Dedifferentiated amniotic fluid mesenchymal stem cell (primary cell): ENCODE data around the gene TMEM53.

Experiments
- DNase-seq: peaks from one replicate; pipeline ENCODE4 v3.0.0-alpha.2; 2016; ENCODE audit errors: extremely low spot score

The TMEM53 gene

GRCh38 chr1:44698138-44698537 lies 23.9 kb upstream of the TMEM53 start:
- DNase-seq: no peak

GRCh38 chr1:44696789-44697345 lies 22.6 kb upstream of the TMEM53 start:
- no peak for DNase-seq

GRCh38 chr1:44696101-44696500 lies 21.8 kb upstream of the TMEM53 start:
- no peak for DNase-seq

- DNase-seq: no peak
Observed at GRCh38 chr1:44695671-44696070, 21.4 kb upstream of the TMEM53 start.

GRCh38 chr1:44694863-44695478 lies 20.7 kb upstream of the TMEM53 start:
- DNase-seq: no peak

- no peak for DNase-seq
Observed at GRCh38 chr1:44693900-44694299, 19.6 kb upstream of the TMEM53 start.

GRCh38 chr1:44693159-44693558 lies 18.9 kb upstream of the TMEM53 start:
- no peak for DNase-seq

- no peak for DNase-seq
Observed at GRCh38 chr1:44689447-44689765, 15.1 kb upstream of the TMEM53 start.

- no peak for DNase-seq
Observed at GRCh38 chr1:44688760-44689446, 14.6 kb upstream of the TMEM53 start.

- DNase-seq: no peak
Observed at GRCh38 chr1:44685881-44686280, 11.6 kb upstream of the TMEM53 start.

GRCh38 chr1:44685218-44685617 lies 10.9 kb upstream of the TMEM53 start:
- DNase-seq: no peak

GRCh38 chr1:44684525-44684924 lies 10.2 kb upstream of the TMEM53 start:
- DNase-seq: no peak

- DNase-seq: no peak
Observed at GRCh38 chr1:44682883-44683265, 8.6 kb upstream of the TMEM53 start.

- DNase-seq: no peak
Observed at GRCh38 chr1:44681905-44682882, 7.9 kb upstream of the TMEM53 start.

GRCh38 chr1:44679468-44679867 lies 5.2 kb upstream of the TMEM53 start:
- no peak for DNase-seq

- no peak for DNase-seq
Observed at GRCh38 chr1:44678626-44679025, 4.3 kb upstream of the TMEM53 start.

- no peak for DNase-seq
Observed at GRCh38 chr1:44678120-44678519, 3.8 kb upstream of the TMEM53 start.

GRCh38 chr1:44677201-44677766 lies 3.0 kb upstream of the TMEM53 start:
- DNase-seq: no peak

- DNase-seq: no peak
Observed at GRCh38 chr1:44676484-44677200, 2.4 kb upstream of the TMEM53 start.

GRCh38 chr1:44675186-44675585 lies 905 bp upstream of the TMEM53 start:
- no peak for DNase-seq

GRCh38 chr1:44673675-44674112 lies 587 bp downstream of the TMEM53 start:
- no peak for DNase-seq
